Measurements from ENCODE around the gene SLC43A2.

DNA sequence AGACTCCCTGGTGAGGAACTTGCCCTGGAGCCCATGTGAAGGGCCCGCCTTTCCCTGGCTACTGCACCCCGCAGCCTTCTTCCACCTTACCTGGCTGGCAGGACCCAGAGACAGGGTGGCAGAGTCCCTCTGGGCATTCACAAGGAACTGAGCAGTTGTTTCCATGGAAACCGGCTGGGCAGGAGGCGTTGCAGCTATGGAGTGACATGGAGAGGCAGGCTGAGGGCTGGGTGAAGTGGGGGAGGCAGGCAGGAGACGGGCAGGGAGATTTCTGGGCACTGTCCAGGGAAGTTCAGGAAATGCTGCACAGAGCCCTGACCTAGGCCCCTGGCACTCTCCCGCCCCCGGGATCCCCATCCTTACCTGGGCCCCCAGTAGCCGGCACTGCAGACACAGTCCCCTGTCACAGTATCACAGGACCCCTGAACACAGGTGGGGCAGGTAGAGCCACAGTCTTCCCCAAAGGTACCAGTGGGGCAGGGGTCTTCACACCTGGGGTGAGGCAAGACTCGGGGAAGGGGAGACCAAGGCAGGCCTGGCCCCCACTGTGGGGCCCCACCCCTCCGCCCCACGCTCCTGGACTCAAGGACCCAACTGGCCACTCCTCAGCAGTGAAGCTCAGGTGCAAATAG lies 11.0 kb upstream of the SLC43A2 start:
- TF ChIP-seq, protein P1, sequence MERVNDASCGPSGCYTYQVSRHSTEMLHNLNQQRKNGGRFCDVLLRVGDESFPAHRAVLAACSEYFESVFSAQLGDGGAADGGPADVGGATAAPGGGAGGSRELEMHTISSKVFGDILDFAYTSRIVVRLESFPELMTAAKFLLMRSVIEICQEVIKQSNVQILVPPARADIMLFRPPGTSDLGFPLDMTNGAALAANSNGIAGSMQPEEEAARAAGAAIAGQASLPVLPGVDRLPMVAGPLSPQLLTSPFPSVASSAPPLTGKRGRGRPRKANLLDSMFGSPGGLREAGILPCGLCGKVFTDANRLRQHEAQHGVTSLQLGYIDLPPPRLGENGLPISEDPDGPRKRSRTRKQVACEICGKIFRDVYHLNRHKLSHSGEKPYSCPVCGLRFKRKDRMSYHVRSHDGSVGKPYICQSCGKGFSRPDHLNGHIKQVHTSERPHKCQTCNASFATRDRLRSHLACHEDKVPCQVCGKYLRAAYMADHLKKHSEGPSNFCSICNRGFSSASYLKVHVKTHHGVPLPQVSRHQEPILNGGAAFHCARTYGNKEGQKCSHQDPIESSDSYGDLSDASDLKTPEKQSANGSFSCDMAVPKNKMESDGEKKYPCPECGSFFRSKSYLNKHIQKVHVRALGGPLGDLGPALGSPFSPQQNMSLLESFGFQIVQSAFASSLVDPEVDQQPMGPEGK (CRISPR knock-in tag; IDR thresholded peaks at IDR 0.05; ENCODE audit: borderline replicate concordance), result no peak
- TF ChIP-seq ZC3H10 (CRISPR knock-in tag; IDR thresholded peaks at IDR 0.05), result no peak

Measured in SK-N-SH treated with all-trans-retinoic acid at 6 μM for 48 hours (cell line).